GM18951 (cell line): Measurements from ENCODE around the gene NIPAL3.

ENCODE experiments used
- POLR2A ChIP-seq: IDR thresholded peaks from 4 replicates; pipeline ENCODE4 v1.6.1; 2011; ENCODE audit warnings: mild to moderate bottlenecking; ENCODE audit not compliant: insufficient read length, insufficient read depth; ENCODE audit errors: extremely low read depth
- in situ Hi-C: fragments of 300-500 bp; cut with MboI; formaldehyde crosslinking; loops from one replicate; pipeline ENCODE4 v1.12.0; 2022; ENCODE audit warnings: low sequenced_read_pairs, mixed read lengths, inconsistent platforms; ENCODE audit not compliant: unreplicated experiment

NIPAL3 gene

DNA sequence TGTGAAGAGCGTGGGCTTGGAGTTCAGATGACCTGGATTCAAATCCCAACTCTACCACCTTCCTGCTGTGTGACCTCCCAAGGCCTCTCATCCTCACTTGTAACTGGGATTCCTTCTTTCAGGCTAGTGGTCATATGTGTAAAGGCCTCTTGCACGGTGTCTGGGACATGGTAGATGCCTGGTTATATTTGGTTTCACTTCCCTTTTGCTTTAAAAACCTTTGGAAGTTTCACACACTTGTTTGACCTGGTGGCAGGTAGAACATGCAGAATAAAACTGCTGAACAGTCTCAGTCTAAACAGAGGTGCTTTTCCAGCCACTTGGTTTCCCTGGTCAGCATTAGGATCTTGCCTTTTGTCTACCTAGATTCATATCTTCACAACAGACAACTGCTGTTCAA, 50.0 kb downstream of the NIPAL3 start:
- no peak for TF ChIP-seq POLR2A
- in situ Hi-C loops: no loop called here

GRCh38 chr1:24468685-24469316, 53.2 kb downstream of the NIPAL3 start:
- in situ Hi-C loops: no loop called here
- no peak for TF ChIP-seq POLR2A

DNA sequence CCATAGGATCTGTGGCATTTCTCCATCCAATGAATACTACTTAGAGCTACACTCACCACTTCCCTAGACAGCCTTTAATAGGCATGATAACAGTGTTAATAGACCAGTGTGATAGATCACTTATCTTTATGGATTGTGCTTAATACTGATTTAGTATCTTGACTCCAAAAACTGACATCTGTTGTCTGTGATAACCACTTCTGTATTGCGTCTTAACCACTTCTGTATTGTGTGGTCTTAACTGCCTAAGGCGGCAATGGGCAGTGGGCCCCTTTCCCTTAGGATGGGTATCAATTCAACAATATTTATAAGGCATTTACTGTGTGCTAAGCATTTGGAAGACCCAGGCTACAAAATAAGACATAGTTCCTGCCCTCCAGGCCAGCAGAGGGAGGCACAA, 55.0 kb downstream of the NIPAL3 start:
- no peak for TF ChIP-seq POLR2A
- in situ Hi-C loops: no loop called here

- TF ChIP-seq POLR2A: no peak
- in situ Hi-C loops: no loop called here
Measured at GRCh38 chr1:24472527-24473251, 57.1 kb downstream of the NIPAL3 start.

GRCh38 chr1:24474193-24474592, 58.6 kb downstream of the NIPAL3 start:
- TF ChIP-seq POLR2A: no peak
- in situ Hi-C loops: no loop called here

DNA sequence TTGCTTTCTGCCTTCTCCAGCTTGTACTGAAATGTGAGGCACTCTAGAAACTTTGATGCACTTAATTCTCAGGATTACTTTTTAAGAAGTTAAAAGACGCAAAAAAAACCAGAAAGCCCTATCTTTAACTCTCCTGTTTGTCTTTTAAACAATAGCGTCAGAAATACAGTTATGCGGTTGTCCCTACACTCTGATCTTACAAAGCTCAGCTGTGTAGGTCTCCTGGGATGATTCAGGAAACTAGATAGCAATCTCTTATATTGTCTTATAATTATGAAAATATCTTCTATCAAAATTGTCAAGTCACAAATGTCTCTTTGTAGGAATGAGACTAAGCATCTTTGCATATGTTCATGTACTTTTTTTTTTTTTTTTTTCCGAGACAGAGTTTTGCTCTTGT, 60.1 kb downstream of the NIPAL3 start:
- TF ChIP-seq POLR2A: no peak
- in situ Hi-C loops: no loop called here

GRCh38 chr1:24476571-24476970, 61.0 kb downstream of the NIPAL3 start:
- in situ Hi-C loops: no loop called here
- TF ChIP-seq POLR2A: no peak

- in situ Hi-C loops: no loop called here
- TF ChIP-seq POLR2A: no peak
Measured at GRCh38 chr1:24477309-24477708, 61.7 kb downstream of the NIPAL3 start.

GRCh38 chr1:24481101-24481500, 65.5 kb downstream of the NIPAL3 start:
- TF ChIP-seq POLR2A: no peak
- in situ Hi-C loops: no loop called here

GRCh38 chr1:24481843-24482610, 66.4 kb downstream of the NIPAL3 start:
- in situ Hi-C loops: no loop called here
- TF ChIP-seq POLR2A: no peak

- in situ Hi-C loops: no loop called here
- no peak for TF ChIP-seq POLR2A
Measured at GRCh38 chr1:24483441-24483840, 67.8 kb downstream of the NIPAL3 start.

- in situ Hi-C loops: no loop called here
- TF ChIP-seq POLR2A: no peak
Measured at GRCh38 chr1:24484199-24484598, 68.6 kb downstream of the NIPAL3 start.

GRCh38 chr1:24486331-24487065, 70.9 kb downstream of the NIPAL3 start:
- no peak for TF ChIP-seq POLR2A
- in situ Hi-C loops: no loop called here
